ENCODE data around the gene LRRC52.
A peak's percentile ranks its signal among the peaks of the same experiment; 100 is the strongest.
"Not testable (repeated sequence)": the region's sequence is repeated elsewhere in the genome, so short reads cannot be mapped to it uniquely, and the experiment has no call there.

LRRC52 gene

DNA sequence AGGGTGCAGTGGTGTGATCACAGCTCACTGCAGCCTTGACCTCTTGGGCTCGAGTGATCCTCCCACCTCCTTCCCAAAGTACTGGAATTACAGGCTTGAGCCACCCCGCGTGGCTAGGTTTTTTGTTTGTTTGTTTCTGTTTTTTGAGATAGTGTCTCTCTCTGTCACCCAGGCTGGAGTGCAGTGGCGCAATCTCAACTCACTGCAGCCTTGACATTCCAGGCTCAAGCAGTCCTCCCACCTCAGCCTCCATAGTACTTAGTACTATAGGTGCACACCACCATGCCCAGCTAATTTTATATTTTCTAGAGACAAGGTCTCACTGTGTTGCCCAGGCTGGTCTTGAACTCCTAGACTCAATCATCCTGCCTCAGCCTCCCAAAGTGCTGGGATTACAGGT lies 47.6 kb downstream of the LRRC52 start:
- DNase-seq: not testable (repeated sequence)

DNA sequence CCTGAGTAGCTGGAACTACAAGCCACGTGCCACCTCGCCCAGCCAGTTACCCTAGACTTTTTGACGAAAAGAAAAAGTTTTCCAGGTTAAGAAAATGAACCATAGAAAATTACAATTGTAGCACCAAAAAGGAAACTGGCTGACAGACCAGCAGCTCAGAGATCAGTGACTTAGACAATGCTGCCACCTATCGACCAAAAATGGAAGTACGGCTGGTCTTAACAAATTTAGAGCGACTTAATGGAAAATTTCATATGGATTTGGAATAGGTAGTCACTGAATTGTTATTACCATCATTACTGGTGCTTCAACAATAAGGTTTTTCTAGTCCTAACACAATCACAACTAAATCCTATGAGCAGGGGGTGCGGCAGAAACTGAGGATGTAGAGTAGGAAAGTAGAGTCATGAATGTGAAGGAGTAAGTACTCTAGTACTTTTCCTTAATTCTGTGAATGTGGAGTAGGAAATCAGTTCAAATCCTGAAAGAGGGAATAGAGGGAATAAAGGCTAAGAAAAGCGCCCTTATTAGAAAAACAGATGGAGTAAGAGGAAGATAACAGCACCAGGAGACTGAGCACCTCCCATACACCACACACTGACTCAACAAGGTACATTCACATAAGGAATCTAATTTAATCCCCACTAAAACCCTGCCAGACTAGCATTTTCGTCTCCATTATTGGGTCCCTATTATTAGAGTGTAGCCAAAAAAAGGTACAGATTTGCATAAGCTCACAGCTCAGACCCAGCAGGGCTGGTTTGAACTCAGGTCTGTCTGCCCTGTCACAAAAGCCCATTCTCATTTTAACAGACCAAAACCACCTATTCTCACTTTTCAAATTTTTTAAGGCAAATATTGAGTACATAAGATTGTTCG lies 49.4 kb downstream of the LRRC52 start:
- DNase-seq: peak; percentile 34

DNA sequence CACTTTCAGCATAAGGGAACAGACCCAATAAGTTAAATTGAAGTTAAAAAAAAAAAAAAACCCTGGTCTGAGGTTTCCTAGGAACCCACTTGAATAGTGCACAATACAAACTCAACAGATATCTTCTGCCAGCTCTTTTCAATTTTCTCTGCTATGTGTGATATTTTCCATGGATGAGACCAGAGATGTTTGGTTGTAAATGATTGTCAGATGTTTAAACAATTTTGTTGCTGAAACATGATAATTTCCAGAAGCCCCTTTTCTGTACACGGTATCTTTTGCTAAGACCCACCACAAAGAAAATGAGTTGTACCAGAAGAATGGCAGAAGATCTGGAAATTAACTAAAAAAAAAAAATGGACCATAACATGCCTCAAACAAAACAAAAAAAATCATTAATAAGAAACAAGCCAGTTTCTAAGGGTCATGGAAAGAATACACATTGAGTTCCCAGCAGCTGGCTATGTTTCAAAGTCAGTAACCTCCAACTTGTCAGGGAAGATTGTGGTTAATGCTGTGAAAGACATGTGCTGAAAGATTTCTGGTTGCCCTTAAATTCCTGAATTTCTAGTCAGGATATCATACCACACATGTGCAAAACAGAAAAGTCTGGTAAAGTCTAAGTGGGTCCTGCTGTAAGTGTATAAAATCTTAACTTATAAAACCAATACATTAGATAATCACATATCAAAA lies 51.6 kb downstream of the LRRC52 start:
- peak; percentile 30 for DNase-seq

DNA sequence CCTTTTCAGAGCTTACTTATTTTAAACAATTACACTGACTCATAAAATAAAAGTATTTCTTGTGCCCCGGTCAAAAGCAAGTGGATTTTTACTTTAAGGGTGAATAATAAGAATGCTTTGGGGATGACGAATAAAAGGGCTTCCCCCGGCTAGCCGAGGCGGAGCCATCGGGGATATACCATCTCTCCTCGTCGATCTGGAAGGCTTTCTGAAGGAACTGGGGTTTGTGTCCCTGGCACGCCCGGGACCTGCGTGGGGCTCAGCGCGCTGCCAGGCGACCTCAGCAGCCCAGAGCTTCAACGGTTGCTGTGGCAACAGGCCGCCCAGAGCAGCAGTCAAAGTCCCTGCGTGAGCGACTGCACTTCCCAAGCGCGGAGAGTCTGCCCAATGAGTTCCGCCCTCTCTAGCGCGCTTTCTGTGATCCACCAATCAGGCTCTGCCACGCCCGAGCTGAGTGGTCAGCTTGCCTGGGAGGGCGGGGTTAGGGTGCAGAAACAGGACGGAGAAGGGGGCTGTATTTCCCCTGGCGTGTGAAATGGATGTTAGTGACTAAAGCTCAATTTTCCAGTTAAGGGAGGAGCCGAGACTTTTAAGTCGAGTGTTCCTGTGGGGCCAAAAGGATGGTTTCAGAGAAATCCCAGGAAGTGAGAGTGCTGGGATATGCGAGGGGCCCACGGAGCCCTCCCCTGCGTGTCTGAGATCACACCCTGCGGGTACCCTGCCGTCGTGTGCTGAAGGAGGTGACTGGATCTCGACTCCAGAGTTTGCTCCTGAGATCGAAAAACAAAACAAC lies 54.3 kb downstream of the LRRC52 start:
- DNase-seq: peak; percentile 96

DNA sequence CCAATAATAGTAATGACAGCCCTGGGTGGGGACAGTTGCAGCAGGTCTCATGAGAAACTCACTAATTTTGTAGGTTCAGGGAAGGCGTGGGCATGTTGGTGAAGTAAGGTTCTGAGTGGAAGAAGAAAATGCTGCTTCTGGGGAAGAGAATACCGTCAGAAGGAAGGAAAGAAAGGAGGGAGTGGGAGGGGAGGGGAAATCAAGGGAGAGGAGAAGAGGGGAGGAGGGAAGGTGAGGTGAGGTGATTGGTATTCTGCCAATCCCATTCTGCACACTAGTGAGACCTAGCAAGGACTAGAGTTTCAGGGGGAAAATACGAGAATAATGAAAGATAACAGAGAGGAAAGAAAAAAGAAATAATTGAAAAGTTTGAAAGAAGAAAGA lies 54.9 kb downstream of the LRRC52 start:
- DNase-seq: no peak

DNA sequence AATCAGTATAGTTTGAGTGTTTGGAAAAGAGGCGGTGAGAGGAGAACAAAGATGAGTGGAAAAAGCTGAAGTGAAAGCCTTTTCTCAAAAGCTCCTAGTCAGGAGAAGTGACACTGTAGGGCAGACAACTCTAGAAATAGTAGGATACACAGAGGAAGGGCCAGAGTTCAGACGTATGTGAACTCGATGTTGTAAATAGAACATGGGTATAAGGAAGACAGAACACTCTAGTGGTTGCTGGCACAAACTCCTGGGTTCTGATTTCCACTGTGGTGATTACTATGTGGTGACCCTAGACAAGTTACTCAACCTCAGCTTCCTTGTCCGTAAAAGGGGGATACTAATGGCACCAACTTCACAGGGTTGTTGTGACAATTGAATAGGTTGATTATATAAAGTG lies 57.0 kb downstream of the LRRC52 start:
- no peak for DNase-seq

DNA sequence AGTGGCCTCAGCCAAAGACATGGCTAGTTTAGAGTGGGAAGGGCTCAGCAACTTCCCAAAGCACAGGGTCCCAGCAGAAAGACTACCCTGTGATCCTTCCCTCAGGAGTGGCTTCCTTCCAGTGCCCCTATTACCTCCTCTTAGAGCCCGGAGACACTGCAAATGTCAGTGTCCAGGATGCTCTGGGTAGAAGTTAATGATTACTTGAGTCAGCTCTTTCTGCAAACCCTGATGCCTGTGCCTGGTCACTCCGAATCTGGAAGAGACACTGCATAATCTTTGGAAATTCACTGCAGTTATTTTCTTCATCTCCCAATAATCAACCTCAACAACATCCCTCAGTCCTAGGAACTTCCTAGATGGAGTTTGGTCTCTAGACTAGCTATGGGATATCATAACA lies 60.0 kb downstream of the LRRC52 start:
- DNase-seq: no peak

DNA sequence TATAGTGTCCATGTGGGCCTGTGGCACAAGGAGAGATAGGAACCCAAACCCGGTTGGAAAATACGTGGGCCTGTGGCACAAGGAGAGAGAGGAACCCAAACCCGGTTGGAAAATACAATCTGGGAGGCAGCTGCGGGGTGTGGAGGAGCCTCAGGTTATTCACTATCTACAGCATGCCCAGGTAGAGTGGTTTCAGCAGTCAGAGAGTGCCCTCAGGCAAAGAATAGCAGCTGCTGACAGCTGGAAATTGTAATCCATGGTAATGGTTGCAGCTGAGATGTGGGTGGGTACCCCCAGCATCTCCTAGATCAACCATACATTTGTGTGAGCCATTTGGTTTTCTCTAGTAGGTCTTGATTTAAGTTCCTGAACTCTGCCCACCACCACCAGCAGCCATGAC lies 61.4 kb downstream of the LRRC52 start:
- DNase-seq: no peak

DNA sequence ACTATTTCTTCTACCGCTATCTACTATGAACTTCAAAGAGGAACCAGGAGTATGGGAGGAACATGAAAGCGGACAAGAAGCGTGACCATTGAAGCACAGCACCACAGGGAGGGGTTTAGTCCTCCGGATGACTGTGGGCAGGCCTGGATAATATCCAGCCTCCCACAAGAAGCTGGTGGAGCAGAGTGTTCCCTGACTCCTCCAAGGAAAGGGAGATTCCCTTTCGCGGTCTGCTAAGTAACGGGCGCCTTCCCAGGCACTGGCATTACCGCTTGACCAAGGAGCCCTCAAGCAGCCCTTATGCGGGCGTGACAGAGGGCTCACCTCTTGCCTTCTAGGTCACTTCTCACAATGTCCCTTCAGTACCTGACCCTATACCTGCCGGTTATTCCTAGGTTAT lies 62.9 kb downstream of the LRRC52 start:
- not testable (repeated sequence) for DNase-seq

DNA sequence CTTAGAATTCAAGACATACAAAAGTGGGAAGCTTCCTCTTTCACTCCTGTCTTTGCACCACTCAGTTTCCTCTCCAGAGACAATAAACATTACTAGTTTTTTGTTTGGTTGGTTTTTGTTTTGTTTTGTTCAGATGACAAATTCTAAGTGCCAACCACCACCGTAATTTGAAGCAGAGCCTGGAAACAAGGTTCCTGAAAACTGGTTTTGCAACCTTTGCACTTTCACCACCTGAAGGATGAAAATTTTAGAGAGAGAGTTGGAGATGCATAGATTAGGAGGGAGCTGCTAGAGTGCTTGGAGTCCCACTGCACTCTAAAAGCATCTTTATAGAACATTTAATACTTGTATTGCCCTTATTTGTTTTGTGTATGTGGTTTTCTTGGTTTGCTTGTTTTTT lies 67.1 kb downstream of the LRRC52 start:
- no peak for DNase-seq

DNA sequence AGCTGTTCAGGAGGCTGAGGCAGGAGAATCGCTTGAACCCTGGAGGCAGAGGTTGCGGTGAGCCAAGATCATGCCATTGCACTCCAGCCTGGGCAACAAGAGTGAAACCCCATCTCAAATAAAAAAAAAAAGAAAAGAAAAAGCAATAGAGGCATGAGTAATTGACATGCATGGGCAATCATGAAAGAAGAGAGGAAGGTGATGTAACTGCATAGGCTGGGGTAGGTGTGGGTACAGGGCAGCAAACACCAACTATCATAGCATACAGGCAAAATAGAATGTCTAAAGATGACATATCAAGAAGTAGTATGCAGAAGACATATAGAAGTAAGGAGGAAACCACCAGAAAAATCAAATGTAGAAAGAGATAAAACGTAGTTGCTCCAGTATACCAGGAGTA lies 68.3 kb downstream of the LRRC52 start:
- DNase-seq: no peak
